ENCODE measurements around the gene ASIC2.

DNA sequence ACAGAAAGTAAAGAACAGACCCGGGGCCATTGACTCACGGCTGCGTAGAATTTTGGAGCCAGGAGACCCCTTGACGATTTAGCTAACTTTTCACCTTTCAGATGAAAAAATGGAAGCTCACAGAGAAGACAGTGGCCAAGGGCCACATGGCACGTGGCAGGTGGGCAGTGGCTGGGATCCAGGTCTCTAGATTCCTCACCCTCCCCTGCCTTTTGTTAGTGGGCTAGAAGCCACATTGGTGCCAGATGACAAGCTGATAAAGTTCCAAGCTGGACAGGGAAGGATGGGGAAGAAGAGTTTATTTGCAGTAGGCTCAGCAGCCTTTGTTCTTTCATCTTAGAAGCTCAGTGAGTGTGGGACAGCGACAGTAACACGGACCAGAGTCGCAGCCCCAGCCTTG, 195.7 kb downstream of the ASIC2 start:
- TF ChIP-seq, protein P1, sequence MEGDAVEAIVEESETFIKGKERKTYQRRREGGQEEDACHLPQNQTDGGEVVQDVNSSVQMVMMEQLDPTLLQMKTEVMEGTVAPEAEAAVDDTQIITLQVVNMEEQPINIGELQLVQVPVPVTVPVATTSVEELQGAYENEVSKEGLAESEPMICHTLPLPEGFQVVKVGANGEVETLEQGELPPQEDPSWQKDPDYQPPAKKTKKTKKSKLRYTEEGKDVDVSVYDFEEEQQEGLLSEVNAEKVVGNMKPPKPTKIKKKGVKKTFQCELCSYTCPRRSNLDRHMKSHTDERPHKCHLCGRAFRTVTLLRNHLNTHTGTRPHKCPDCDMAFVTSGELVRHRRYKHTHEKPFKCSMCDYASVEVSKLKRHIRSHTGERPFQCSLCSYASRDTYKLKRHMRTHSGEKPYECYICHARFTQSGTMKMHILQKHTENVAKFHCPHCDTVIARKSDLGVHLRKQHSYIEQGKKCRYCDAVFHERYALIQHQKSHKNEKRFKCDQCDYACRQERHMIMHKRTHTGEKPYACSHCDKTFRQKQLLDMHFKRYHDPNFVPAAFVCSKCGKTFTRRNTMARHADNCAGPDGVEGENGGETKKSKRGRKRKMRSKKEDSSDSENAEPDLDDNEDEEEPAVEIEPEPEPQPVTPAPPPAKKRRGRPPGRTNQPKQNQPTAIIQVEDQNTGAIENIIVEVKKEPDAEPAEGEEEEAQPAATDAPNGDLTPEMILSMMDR (IDR thresholded peaks at IDR 0.05; ENCODE audit: insufficient read depth, low read length): no peak
- TF ChIP-seq POLR2AphosphoS5 (IDR thresholded peaks at IDR 0.05; ENCODE audit: low read depth): no peak
- TF ChIP-seq, protein P2, sequence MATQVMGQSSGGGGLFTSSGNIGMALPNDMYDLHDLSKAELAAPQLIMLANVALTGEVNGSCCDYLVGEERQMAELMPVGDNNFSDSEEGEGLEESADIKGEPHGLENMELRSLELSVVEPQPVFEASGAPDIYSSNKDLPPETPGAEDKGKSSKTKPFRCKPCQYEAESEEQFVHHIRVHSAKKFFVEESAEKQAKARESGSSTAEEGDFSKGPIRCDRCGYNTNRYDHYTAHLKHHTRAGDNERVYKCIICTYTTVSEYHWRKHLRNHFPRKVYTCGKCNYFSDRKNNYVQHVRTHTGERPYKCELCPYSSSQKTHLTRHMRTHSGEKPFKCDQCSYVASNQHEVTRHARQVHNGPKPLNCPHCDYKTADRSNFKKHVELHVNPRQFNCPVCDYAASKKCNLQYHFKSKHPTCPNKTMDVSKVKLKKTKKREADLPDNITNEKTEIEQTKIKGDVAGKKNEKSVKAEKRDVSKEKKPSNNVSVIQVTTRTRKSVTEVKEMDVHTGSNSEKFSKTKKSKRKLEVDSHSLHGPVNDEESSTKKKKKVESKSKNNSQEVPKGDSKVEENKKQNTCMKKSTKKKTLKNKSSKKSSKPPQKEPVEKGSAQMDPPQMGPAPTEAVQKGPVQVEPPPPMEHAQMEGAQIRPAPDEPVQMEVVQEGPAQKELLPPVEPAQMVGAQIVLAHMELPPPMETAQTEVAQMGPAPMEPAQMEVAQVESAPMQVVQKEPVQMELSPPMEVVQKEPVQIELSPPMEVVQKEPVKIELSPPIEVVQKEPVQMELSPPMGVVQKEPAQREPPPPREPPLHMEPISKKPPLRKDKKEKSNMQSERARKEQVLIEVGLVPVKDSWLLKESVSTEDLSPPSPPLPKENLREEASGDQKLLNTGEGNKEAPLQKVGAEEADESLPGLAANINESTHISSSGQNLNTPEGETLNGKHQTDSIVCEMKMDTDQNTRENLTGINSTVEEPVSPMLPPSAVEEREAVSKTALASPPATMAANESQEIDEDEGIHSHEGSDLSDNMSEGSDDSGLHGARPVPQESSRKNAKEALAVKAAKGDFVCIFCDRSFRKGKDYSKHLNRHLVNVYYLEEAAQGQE (IDR thresholded peaks at IDR 0.05; ENCODE audit: insufficient replicate concordance, low read depth): no peak

All from HL-60 (cell line).